ENCODE data around the gene C13orf46. TPM values are rescaled to one million over a fixed set of nuclear protein-coding genes. Genes with fewer than 3 reads are reported as not detected.
A peak's percentile ranks its signal among the peaks of the same experiment; 100 is the strongest.

The C13orf46 gene
- total RNA-seq, 1 donor, result 0.27 TPM

DNA sequence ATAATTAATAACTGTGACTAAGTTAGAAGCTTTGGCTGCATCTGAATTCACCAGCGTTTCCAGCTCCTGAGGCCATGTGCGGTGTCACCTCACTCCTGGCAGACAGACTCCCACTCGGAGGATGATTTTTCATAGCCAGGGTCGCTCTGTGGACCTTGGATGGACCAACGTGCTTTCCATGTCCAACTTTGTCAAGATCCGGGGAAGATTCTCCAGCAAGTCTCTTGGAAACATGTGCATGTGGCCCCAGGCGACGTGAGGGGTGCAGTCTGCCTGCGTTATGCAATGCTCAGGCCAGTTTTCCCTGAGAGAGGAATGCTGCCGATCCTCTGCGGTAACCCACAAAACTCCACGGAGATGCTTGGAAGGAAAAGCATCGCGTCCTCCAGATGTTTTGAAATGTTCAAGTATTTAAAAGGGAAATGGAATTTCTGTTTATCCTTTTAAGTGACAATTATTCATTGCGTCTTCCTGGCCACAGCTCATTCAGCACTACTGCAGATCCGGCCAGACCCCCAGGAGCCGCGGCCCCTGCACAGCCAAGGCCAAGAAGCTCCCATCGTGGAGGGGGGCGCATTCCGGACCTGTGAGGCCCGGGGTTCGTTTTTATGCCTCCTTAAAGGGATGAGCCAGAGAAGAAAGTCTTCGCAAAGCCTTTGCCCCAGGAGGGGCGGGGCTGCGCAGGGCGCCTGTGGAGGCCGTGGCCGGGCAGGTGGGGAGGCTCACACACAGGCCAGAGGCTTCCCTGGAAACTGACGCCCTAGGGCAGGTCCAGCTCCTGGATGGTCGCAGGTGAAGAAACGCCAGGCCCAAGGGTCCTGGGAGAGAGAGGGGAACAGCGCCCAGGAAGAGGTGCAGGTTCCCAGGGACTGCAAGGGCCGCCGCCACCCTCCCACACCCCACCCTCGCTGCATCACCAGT is 46.0 kb downstream of the C13orf46 start:
- no peak overlapping the region for H3K4me3 ChIP-seq (ENCODE audit: low read depth, low read length)
- TF ChIP-seq, protein P1, sequence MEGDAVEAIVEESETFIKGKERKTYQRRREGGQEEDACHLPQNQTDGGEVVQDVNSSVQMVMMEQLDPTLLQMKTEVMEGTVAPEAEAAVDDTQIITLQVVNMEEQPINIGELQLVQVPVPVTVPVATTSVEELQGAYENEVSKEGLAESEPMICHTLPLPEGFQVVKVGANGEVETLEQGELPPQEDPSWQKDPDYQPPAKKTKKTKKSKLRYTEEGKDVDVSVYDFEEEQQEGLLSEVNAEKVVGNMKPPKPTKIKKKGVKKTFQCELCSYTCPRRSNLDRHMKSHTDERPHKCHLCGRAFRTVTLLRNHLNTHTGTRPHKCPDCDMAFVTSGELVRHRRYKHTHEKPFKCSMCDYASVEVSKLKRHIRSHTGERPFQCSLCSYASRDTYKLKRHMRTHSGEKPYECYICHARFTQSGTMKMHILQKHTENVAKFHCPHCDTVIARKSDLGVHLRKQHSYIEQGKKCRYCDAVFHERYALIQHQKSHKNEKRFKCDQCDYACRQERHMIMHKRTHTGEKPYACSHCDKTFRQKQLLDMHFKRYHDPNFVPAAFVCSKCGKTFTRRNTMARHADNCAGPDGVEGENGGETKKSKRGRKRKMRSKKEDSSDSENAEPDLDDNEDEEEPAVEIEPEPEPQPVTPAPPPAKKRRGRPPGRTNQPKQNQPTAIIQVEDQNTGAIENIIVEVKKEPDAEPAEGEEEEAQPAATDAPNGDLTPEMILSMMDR (IDR thresholded peaks at IDR 0.05; ENCODE audit: insufficient read depth, low read length), result no peak

DNA sequence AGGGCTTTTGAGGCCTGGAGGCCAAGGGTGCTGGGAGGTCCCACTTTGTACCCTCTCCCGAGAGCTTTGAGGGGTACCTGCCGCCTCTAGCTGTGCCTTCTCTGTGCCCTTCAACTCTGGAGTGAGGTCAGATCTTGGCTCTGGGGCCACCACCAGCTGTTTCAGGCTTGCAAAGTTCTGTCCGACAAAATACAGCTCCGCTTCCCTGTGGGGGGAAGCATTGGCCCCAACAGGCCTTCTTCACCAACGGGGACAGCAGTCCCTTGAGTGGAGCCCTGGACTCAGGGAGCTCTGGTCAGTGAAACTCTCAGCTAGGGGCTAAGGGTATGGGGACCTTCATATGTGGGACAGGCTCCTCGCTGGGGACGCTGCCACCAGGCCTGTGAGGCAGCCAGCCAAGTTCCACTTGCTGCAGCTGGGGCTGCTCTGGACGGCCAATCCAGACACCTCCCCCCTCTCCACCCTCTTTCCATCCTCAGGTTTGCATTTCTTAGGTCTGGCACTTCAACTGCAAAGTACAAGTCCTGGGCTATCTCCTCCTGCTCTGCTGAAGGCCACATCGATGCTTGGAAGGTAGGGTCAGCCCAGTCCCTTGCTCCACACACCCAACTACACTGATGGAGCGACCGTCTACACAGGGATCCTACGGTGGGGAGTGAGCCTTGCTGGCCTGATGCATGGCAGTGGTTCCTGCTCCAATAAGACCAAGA is 46.8 kb downstream of the C13orf46 start:
- TF ChIP-seq, protein P1 (IDR thresholded peaks at IDR 0.05; ENCODE audit: insufficient read depth, low read length), result no peak
- H3K4me3 ChIP-seq (ENCODE audit: low read depth, low read length), result no peak overlapping the region
- DNase-seq (ENCODE audit: low read depth), result no peak

More for the DNA sequence above, 46.0 kb downstream of the C13orf46 start:
- peak; percentile 98 for DNase-seq (ENCODE audit: low read depth)

DNA sequence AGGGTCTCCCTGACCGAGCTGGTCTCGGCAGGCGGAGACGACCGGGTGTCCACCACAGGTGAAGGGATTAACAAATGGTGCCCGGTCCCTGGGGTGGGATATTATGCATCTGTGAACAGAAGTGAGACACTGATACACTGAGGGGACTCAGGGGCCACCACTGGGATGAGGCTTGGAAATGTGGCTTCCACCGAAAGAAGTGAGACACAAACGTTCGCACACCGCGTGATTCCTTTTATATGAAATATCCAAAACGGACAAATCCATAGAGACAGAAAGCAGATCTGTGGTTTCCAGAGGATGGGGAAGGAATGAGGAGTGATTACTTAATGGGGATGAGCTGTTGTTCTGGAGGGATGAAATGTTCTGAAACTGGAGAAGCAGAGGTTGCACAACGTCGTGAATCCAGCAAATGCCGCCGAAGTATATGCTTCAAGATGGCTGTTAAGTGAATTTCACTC is 47.5 kb downstream of the C13orf46 start:
- no peak for DNase-seq (ENCODE audit: low read depth)
- H3K4me3 ChIP-seq (ENCODE audit: low read depth, low read length), result no peak overlapping the region
- TF ChIP-seq, protein P1 (IDR thresholded peaks at IDR 0.05; ENCODE audit: insufficient read depth, low read length), result no peak

DNA sequence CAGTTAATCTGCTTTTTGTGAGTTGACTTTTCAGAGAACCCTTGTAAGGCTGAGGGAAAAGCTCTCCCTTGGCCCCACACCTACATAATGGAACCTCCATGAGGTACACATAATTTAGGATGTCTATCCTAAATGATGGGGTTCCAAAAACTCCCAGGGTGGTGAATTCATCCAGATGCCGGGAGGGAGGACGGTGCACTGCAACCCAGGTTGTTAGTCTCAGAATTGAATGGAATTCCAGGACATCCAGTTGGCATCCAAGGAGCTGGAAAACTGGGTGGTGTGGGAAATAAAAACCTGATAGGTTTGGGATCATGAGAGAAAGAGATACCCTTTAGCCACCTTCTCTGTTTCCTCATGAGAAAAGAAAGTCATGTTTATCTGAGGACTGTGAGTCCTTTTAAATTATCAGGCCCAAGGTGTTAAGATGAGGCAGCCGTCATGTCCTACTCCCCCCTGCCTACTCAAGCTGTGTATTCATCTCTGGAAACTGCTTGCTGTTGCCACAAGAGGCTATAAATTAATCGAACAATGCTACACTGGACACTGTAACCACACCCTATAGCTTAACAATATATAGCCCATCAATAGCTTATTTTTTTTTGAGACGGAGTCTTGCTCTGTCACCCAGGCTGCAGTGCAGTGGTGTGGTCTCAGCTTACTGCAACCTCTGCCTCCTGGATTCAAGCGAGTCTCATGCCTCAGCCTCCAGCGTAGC is 49.5 kb downstream of the C13orf46 start:
- TF ChIP-seq, protein P1 (IDR thresholded peaks at IDR 0.05; ENCODE audit: insufficient read depth, low read length), result no peak
- DNase-seq (ENCODE audit: low read depth), result no peak
- H3K4me3 ChIP-seq (ENCODE audit: low read depth, low read length), result no peak overlapping the region

DNA sequence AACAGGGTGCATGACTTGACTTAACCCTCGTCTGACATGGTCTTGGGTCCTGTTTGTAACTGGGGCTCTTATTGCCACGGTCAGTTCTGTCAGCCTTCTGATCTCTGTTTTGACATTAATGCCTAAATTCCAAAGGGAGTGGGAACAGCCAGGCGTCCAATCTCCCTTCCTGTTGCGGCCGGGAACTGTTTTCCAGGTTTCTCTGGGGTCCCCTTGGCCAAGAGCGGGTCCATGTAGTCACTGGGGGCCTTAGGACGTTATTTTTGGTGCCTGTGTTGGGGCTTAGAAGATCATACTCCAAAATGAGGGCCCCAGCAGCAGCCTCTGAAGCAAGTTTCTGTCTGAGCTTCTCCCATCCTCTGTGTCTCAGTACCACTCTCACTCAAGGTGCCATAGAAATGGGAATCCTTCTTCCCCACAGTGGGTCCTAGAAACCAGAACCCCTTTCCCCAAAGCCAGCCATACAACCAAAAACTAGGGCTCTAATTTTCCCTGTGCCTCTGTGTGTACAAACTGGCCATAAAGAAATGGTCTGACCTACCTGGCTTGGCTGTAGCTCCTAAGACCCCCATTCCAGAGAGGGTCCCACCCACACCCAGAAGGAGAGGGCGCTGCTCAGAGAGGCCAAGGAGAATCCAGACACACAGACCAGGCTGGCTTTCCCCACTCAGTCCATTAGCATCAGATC is 50.4 kb downstream of the C13orf46 start:
- H3K4me3 ChIP-seq (ENCODE audit: low read depth, low read length), result no peak overlapping the region
- TF ChIP-seq, protein P1 (IDR thresholded peaks at IDR 0.05; ENCODE audit: insufficient read depth, low read length), result no peak
- DNase-seq (ENCODE audit: low read depth), result no peak

Measured in fibroblast of the aortic adventitia (primary cell).